ENCODE data around the gene MZT2A.
"Not testable (repeated sequence)": the region's sequence is repeated elsewhere in the genome, so short reads cannot be mapped to it uniquely, and the experiment has no call there.

DNA sequence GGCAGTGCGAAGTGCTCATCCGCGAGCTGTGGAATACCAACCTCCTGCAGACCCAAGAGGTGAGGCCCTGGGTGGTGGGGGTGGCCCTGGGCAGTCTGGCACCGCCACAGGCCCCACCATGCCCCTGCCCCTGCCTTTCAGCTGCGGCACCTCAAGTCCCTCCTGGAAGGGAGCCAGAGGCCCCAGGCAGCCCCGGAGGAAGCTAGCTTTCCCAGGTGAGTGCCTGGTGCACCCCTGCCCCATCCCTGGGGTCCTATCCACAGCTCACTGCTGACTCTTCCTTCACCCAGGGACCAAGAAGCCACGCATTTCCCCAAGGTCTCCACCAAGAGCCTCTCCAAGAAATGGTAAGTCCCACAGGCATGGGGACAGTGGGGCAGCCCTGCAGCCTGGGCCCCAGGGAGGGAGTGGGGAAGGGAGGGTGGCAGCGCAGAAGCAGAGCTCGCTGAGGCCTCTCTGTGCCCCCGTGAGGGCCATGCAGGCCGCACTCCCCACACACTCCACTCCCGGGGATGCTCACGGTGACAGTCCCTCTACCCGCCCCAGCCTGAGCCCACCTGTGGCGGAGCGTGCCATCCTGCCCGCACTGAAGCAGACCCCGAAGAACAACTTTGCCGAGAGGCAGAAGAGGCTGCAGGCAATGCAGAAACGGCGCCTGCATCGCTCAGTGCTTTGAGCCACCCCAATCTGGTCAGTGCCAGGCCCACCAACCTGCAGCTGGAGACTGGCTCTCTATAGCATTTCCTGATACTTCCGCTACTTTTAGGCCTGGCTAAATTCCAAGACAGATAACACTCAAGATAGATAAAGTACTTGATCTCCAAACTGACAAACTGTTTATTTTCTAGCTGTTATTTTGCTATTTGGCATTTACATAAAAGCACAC is 40.8 kb upstream of the MZT2A start:
- TF ChIP-seq, protein P1, sequence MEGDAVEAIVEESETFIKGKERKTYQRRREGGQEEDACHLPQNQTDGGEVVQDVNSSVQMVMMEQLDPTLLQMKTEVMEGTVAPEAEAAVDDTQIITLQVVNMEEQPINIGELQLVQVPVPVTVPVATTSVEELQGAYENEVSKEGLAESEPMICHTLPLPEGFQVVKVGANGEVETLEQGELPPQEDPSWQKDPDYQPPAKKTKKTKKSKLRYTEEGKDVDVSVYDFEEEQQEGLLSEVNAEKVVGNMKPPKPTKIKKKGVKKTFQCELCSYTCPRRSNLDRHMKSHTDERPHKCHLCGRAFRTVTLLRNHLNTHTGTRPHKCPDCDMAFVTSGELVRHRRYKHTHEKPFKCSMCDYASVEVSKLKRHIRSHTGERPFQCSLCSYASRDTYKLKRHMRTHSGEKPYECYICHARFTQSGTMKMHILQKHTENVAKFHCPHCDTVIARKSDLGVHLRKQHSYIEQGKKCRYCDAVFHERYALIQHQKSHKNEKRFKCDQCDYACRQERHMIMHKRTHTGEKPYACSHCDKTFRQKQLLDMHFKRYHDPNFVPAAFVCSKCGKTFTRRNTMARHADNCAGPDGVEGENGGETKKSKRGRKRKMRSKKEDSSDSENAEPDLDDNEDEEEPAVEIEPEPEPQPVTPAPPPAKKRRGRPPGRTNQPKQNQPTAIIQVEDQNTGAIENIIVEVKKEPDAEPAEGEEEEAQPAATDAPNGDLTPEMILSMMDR (IDR thresholded peaks at IDR 0.05) = not testable (repeated sequence)
- TF ChIP-seq POLR2A (IDR thresholded peaks at IDR 0.05) = not testable (repeated sequence)

Measured in uterus (tissue), 2 donors.